ENCODE results near the gene AHCYL1. TPM values are rescaled to one million over a fixed set of nuclear protein-coding genes. Genes with fewer than 3 reads are reported as not detected.
A peak's percentile ranks its signal among the peaks of the same experiment; 100 is the strongest.

AHCYL1 gene
- total and polyA plus RNA-seq, 2 of the 8 experiments (the other 6 are each of a cell fraction or from before 2014, with no cell fraction given): 64.5 to 95.9 TPM

DNA sequence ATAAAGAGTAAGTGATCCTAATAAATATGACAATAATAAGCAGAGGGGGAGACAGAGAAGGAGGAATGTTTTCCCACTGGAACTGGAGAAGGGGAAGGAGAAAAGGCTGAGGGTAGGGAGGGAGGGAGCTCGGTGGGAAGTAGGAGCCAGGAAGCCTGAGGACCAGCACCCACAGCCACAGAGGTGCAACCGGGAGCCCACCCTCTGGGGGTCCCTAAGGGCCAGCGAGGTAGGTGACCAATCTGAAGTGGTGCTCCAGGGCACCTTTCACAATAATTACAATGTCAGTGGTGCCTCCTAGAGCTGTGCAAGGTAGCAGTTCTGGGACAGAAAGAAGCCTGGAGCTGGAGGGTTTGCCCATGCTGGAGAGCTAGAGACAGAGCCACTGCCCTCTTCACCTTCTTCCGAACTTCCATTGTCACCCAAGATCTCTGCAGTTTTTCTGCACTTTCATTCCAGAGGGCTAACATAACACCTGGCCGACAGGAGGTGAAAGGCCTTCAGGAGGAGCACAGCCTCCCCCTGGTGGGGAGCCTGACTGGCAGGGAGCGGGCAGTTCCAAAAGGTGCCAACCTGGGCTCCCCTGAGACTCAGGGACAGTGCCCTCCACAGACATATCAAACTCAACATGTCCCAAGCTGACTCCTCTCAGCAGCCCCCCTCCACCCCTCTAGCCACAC is 4.1 kb upstream of the AHCYL1 start:
- H4K5ac ChIP-seq (ENCODE audit: insufficient read length, low read depth, low read length): no peak overlapping the region
- H2BK120ac ChIP-seq (replicated peaks; ENCODE audit: low read depth, low read length): no peak overlapping the region
- no peak overlapping the region for H2AK5ac ChIP-seq (ENCODE audit: low read depth, low read length)
- no peak overlapping the region for H3K4me2 ChIP-seq (ENCODE audit: insufficient read depth in 1 of 2, low read depth in 2 of 2, low read length in 2 of 2)
- POLR2A ChIA-PET (ENCODE audit: partially characterized antibody): no interaction called here
- H3K23ac ChIP-seq (ENCODE audit: insufficient read length): no peak overlapping the region
- peaks cover 0 to 5% (median 3%) of the 10 kb centered on the region in 4 experiments; a peak in 4 of 7 replicates for H3K4me1 ChIP-seq (replicated peaks in 1 of 4; ENCODE audit: control insufficient read depth in 3 of 4, insufficient read depth in 4 of 4, low read length in 3 of 4)
- H3K18ac ChIP-seq (ENCODE audit: extremely low read depth, low read length): no peak overlapping the region
- peaks cover 0 to 5% of the 10 kb centered on the region in 2 experiments; a peak in 2 of 4 replicates for H3K79me2 ChIP-seq (ENCODE audit: control insufficient read depth in 1 of 2, insufficient read depth in 2 of 2, low read length in 2 of 2)
- H3K9me3 ChIP-seq (ENCODE audit: insufficient read depth in 2 of 2, low read depth in 1 of 2, low read length in 1 of 2): no peaks in the 10 kb centered on the region
- H3K9ac ChIP-seq (replicated peaks in 1 of 4; ENCODE audit: extremely low read depth in 1 of 4, low read depth in 3 of 4, low read length in 3 of 4): no peak overlapping the region
- DNase-seq (ENCODE audit: low read depth in 1 of 2, low spot score in 2 of 2) (no peak), FAIRE-seq (no peak)
- CTCF ChIA-PET (ENCODE audit: partially characterized antibody): interaction anchor here (0.8 to 18.1 kb wide), 14 partner anchors 9 to 484 kb away, joined by 3 to 700 read pairs (median 4); no protein-coding TSS in a partner anchor
- no peak overlapping the region for H2BK12ac ChIP-seq (ENCODE audit: low read depth, low read length)
- no peaks in the 10 kb centered on the region for H3K23me2 ChIP-seq (ENCODE audit: low read depth, low read length)
- no peaks in the 10 kb centered on the region for H3K36me3 ChIP-seq (ENCODE audit: control insufficient read depth in 2 of 4, insufficient read depth in 4 of 4, low read length in 3 of 4)
- no peak overlapping the region for H3K27ac ChIP-seq (ENCODE audit: low read depth, low read length)
- H2BK20ac ChIP-seq (ENCODE audit: low read length): no peak overlapping the region
- H2BK5ac ChIP-seq (ENCODE audit: low read depth, low read length): no peak overlapping the region
- WGBS, 2 experiments (ENCODE audit: extremely low coverage in 1 of 2, insufficient coverage in 1 of 2, insufficient read length in 1 of 2, insufficient replicate concordance in 2 of 2, low coverage in 1 of 2, low lambda C conversion rate in 2 of 2, missing lambda C conversion rate in 1 of 2): 67% methylated on average over 4 of the region's 6 CpGs; no CpG with 5 or more reads in 1 of the 2 experiments
- no peak overlapping the region for H3K4me3 ChIP-seq (ENCODE audit: extremely low read depth in 1 of 4, insufficient read depth in 2 of 4, low read depth in 3 of 4, low read length in 4 of 4)
- H3K79me1 ChIP-seq (ENCODE audit: low read depth, low read length): no peaks in the 10 kb centered on the region
- H3K14ac ChIP-seq (ENCODE audit: insufficient read length): no peak overlapping the region
- H3K27me3 ChIP-seq (replicated peaks in 1 of 4; ENCODE audit: control insufficient read depth in 3 of 4, extremely low read depth in 1 of 4, insufficient read depth in 3 of 4, low read length in 3 of 4): no peaks in the 10 kb centered on the region
- H3K4ac ChIP-seq (replicated peaks; ENCODE audit: insufficient read length, low read depth, low read length): no peak overlapping the region
- no peak overlapping the region for H2BK15ac ChIP-seq (ENCODE audit: low read length)
- H4K91ac ChIP-seq (replicated peaks; ENCODE audit: insufficient read length, low read length): no peak overlapping the region
- no peaks in the 10 kb centered on the region for H4K20me1 ChIP-seq (replicated peaks in 1 of 2; ENCODE audit: control insufficient read depth in 1 of 2, insufficient read depth in 2 of 2, low read length in 2 of 2)
- H2AFZ ChIP-seq (ENCODE audit: low read length): 0 out of 2 replicates have a peak overlapping the region, but pooled peaks have one; percentile 7
- H3K56ac ChIP-seq (replicated peaks; ENCODE audit: insufficient read length, low read depth, low read length): no peak overlapping the region
- no peak overlapping the region for H4K8ac ChIP-seq (ENCODE audit: extremely low read depth, insufficient read depth, low read length)
- peak; percentile 14; the same call in 1 of the 2 replicates for TF ChIP-seq MAX (IDR thresholded peaks at IDR 0.05)
- no peak for TF ChIP-seq CTBP2 (IDR thresholded peaks at IDR 0.05; ENCODE audit: borderline replicate concordance, insufficient read depth, insufficient read length, low read length)
- 0 out of 2 replicates have a peak, but pooled peaks have one; percentile 20 for TF ChIP-seq YY1 (IDR thresholded peaks at IDR 0.05; ENCODE audit: low read depth, low read length)
- peak; percentile 73 to 93 (median 78) for TF ChIP-seq CTCF (IDR thresholded peaks at IDR 0.05; ENCODE audit: control extremely low read depth in 1 of 3, insufficient read depth in 1 of 3, low read depth in 1 of 3, low read length in 3 of 3)
- no peak for TF ChIP-seq E2F6 (IDR thresholded peaks at IDR 0.05)
- no peak for TF ChIP-seq SUZ12 (IDR thresholded peaks at IDR 0.05; ENCODE audit: low read length)
- TF ChIP-seq TCF12 (IDR thresholded peaks at IDR 0.05; ENCODE audit: low read depth, low read length): peak; percentile 59; the same call in 1 of the 2 replicates
- TF ChIP-seq BACH1 (IDR thresholded peaks at IDR 0.05; ENCODE audit: low read length): peak; percentile 11; the same call in 1 of the 2 replicates

Measured in H1 (cell line).